GM21723 (cell line): ENCODE measurements around the gene VWC2.
"Not testable (repeated sequence)": the region's sequence is repeated elsewhere in the genome, so short reads cannot be mapped to it uniquely, and the experiment has no call there.

Experiments used
- ATAC-seq: cut with Tn5 transposase; IDR thresholded peaks from one replicate; pipeline ENCODE4 v1.9.1; 2021; ENCODE audit warnings: mild to moderate bottlenecking, moderate library complexity; ENCODE audit not compliant: unreplicated experiment

Gene VWC2

DNA sequence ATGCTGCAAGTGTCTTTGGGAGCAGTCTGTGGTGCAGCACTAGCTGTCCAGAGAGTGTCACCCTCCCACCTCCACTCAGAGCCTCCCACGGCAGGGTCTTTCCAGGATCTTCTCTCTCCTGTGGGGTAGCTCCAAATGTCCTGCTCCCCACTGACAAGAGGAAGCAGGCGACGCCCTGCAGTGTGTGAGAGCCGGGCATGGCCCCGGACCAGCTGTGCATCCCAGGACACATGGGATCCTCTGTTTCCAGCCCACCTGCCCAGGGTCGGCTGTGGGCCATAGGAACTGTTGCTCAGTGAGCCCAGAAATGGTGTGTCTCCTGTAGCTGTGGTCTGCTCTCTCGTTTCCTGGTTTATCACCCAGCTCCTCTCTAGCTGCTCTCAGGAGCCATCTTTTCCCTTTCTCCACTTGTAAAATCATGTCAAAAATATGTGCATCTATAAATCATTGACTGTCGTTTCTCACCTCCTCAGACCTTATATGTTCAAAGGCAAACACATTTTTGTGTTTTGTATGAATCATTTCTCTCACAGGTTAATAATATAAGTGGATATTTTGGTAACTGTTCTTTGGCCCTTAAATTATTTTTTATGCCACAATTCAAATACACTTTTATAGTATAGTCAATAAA lies 74.9 kb downstream of the VWC2 start:
- ATAC-seq = no peak

DNA sequence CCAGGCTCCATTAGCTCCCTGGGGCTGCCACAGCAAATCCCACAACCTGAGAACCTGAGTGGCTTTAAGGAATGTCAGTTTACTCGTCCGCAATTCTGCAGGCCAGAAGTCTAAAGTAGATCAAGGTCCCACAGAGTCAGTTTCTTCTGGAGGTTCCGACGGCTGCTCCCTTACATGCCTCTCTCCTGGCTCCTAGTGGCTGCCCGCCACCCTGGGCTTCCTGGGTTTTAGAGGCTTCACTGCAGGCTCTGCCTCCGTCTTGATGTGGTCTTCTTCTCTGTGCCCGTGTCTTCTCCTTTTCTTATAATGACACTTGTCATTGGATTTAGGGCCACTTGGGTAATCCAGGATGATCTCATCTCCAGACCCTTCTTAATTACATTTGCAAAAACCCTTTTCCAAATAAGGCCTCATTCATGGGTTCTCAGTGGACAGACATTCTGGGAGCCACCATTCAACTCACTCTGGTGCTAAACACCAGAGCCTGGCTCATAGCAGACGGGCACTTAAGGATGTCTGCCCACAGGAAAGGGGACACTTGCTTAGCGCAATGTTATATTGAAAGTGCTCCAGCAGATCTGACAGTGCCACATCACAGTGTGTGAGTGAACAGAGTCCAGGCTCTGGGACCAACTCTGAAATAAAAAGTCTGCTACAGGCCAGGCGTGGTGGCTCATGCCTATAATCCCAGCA lies 77.6 kb downstream of the VWC2 start:
- no peak for ATAC-seq

DNA sequence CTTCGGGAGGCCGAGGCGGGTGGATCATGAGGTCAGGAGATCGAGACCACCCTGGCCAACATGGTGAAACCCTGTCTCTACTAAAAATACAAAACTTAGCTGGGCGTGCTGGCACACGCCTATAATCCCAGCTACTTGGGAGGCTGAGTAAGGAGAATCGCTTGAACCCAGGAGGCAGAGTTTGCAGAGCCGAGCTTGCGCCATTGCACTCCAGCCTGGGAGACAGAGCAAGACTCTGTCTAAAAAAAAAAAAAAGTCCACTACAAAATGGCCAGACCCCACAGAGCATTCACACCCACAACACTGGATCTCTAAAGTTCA lies 78.1 kb downstream of the VWC2 start:
- ATAC-seq = not testable (repeated sequence)

DNA sequence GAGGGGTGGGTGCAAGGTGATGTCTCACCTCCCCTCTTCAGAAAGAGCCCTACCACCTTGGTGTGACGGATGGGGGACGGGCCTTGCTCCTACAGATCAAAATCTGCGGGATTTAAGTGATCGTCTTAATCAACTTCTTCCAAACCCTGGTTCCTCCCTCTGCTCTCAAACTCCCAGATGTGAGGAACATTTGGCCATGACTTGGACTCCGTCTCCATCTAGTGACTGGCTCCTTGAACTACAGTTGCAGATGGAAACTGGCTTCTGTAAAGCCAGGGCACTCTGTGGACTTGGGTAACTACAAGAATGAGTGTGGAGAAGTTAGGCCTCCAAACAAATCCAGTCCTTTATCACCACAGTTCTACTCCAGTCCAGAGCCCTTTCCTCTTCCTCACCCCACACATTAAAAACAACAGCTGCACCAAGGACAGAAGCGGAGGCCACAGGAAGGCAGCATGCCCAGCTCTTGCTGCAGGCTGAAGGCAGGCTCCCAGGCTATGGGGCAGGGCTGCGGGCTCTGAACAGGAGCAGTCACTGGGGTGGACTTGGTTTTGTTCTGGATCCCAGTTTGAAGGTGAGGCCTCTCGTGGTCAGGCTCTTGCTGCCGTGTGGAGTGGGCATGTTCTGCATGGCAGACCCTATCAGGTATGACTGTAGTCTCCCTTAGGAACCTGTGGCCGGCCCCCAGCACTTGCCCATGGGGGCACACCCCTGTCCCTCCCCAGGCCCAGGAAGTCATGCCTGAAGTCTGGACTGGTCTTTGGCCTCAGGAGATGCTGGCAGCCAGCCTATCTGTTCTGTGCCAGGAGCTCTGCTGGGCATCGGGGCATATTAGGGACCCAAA lies 79.4 kb downstream of the VWC2 start:
- peak; percentile 88 for ATAC-seq

DNA sequence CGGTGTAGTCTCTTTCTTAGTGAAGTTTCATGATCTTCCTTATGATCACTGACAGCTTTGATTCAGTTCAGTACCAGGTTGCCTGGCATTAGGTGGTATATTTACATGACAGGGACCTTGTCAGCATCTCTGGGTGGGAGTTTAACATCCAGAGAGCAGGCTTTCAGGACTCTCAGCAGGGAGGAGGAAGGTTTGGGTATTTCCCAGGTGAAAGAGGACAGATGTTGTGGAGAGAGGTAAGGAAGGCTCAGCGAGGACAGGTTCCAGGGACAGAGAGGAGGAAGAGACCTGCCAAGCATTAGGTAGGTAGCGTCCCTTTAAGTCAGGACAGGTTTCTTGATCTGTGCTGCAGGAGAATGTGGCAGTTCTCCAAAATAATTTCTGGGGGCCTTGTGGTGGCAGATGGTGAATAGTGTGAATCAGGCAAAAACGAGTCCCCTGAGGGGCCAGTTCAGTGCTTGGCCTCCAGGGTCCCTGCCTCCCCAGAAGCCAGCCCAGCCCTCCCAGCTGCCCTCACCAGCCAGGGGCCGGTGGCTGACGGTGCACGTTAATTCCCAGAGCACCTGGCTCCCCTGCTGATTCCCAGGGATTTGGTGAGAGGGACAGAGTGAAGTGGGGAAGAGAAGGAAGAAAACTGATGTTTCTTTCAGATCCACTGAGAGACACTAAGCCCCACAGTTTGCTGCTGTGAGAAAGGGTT lies 82.0 kb downstream of the VWC2 start:
- no peak for ATAC-seq

DNA sequence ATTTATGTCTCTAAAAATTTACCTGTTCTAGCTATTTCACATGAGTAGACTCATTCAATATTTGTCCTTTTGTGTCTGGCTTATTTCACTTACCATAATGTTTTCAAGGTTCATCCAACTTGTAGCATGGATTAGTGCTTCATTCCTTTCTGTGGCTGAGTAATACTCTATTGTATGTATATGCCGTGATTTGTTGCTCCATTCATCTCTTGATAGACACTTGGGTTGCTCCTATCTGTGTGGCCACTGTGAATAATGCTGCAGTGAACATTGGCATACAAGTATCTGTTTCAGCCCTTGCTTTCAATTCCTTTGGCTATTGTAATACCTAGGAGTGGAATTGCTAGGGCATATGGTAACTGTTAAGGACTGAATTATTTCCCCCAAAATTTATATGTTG lies 86.9 kb downstream of the VWC2 start:
- ATAC-seq = no peak

DNA sequence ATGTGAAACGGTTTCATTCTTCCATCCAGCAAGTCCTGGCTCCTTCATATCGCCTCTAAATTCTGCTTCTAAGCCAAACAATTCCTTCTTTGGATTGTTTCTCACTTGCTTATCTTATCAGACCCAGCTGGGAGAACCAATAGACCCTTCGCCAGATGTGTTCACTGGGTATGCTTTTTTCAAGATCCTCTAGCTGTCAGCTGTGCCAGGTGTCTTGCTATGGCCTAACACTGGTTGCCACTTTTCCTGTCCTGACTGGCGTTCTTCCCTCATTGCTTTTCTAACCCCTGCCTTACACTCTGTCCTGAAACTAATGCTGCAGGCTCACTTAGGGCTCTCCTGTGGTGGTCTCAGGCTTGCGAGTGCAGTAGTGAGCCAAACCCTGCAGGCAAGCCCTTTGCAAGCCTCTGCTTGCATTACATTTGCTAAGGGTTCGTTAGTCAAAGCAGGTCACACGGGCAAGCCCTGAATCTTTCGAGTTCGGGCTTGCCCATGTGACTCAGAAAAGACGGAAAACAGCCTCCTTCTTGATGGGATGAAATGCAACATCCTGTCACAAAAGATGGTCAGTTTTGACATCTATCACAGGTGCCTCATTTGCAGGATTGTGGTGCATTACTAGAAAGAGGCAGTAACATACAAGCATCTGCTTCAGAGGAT lies 92.8 kb downstream of the VWC2 start:
- no peak for ATAC-seq

DNA sequence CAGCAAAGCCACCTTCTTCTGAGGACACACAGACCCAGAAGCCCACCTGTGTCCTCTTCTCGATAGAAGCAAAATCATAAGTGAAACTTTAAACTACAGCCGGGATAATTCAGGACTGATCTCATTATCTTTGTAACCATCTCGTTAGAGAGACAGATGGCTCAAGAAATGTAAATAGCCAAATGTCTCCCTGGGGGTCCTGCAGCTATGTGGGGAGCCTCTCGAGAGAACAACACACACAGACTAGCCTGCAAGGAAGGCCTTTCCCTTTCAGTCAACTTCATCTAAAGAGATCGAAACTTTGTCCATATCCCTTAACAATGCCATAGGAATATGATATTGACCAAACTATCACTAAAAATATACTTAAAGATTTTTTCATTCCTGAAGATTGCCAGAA lies 93.5 kb downstream of the VWC2 start:
- no peak for ATAC-seq

DNA sequence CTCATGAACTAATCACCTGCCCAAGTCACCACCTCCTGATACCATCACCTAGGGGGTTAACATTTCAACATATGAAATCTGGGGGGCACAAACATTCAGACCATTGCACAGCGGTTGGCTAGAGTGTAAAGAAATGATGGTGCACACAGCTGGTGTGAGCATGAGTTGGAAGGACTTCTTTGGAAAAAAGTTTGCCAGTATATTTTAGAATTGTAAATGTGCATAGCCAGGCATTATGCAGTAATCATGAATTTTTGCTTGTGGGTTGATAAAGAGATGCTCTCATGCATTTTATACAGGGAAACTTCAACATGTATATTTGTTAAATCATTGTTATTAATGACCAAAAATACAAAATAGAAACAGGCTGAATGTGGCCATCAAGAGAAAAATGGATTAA lies 100.0 kb downstream of the VWC2 start:
- no peak for ATAC-seq

DNA sequence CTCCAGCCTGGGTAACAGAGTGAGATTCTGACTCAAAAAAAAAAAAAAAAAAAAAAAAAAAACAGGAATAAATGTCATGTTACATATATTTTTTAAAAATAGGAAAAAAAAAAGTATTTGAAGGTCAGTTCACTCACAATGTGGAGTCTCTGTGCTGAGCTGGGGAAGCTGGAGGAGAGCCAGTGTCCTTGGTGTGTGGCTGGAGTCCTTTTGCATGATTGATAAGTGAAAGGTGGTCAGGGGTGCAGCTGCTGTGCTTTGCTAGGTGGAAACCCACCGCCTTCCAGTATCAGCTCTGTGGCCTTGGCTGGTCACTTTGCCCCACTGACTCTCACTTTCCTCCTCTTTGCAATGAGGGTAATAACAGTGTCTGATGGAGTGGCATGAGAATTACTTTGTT lies 101.9 kb downstream of the VWC2 start:
- ATAC-seq = no peak

DNA sequence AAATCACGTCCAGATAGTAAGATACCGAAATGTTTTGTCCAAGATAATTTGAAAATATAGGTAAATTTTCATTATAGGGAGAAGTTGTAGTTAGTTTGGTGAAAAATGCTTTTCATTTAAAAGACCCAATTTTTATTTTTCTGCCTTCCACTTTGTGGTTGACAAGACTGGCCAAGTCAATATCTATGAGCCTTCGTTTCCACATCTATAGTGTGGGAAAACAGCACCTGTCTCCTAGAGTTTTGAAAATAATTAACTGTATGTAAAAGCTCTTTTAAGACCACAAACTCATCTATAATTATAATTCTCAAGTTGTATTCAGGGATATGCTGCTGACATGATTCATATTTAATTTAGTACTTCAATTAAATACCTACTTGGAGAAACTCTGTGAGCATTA lies 102.8 kb downstream of the VWC2 start:
- no peak for ATAC-seq

DNA sequence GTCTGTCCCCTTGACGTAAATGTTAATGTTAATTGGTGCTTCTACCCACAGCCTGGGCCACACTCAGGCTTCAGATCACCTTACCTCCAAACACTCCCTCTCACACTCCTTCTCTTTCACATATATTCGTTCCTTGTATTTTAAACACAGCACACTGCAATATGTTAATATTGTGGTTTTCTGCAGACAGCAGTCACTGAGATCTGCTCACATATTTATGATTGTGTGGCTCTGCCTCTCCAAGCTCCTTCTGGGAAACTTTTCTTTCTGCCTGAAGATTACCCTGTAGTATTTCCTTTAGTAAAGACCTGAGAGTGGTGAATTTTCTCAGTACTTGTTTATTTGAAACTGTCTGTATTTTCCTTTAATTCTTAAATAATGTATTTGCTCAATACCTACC lies 104.7 kb downstream of the VWC2 start:
- ATAC-seq = no peak

DNA sequence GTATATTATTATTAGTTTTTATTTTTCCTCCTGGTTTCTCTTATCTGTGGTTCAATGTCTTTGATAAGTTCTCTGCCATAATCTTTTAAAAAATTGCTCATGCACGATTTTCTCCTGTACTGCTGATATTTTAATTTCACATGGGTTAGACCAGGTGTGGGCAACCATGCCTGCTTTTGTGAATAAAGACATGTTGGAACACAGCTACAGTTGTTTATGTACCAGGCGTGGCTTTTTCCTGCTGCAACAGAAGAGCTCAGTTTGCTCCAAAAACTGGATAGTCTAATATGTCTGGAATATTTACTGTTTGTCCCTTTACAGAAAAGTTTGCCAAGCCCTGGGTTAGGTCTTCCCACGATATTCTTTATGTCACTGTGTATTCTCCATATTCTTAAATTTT lies 105.2 kb downstream of the VWC2 start:
- no peak for ATAC-seq

DNA sequence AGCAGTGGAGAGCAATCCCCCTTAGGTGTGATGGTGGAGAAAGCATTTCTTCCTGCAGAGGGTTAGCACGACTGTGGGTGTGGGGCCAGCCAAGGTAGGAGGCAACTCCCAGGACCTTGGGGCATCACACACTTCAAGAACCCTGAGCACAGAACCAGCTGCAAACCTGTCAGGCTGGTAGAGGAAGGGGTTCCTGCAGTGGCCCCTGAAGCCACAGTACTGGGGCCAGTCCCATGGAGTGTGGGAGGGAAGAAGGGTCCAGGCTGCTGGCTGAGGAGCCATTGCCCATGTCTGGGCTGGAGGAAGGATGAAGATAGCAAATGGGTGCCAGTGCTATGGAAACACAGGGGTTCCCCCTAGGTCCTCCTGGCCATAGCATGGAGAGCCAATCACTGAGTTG lies 110.5 kb downstream of the VWC2 start:
- no peak for ATAC-seq

DNA sequence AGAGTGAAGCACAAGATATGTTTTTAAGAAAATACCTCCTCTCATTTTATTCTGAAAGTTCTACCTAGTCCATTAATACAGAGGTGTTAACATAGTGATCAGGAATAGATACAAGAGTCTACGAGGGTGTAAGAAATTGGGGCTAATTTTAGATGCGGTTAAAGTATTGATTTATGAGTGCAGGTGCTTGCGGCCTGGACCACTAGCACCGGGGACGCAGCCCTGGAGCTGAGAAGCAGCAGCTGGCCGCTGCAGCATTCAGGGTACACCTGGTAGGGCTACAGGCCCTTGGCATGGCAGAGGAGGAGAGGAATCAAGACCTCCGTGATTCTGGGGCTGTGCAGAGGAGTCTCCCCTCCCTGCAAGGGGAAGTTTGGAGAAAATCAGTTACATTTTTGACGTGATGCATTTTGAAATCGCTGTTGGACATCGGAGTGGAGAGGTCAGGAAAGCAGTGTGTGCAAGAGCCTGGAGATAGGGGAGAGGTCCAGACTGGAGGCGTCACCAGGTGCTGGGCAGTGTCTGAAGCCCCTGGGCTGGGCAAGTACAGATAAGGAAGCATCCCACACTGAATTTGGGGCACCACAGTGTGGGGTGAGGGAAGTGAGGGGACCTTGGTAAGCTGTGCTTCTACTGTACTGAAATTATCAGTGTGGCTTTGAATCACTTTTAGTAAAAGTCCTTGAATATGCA lies 112.3 kb downstream of the VWC2 start:
- ATAC-seq = no peak

DNA sequence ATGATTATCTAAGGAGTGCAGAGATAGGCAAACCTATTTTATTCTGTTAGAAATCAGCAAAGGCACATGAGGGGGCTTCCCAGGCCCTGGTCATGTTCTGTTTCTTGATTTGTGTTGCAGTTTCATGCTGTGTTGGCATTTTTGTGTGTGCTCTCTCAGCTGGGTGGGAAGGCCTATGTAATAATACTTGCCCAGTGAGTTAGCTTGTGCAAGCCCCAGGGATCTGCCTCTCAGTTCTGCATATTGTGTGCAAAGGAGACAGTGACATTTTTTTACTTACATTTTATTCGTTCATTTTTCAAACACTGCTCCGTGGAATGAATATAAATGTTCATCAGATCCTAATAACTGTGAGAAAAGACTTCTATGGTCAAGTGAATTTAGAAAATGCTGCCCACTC lies 119.0 kb downstream of the VWC2 start:
- ATAC-seq = no peak

DNA sequence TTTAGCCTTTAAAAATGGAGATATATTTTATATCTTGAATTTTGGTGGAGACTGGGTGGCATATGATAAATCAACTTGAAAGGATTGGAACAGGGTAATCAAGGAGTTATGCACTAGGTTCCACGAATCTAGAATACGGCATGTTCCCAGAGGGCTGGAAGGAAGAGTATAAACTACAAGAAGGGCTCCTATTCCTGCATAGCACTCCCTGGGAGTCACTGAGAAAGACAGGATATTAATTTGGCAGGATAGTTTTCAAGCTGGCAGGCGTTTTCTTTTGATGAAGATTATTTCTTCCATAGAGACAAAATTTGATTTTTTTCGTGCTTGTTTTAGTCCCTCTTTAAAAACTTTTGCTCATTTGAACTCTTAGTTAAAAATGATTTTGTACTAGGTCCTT lies 119.7 kb downstream of the VWC2 start:
- ATAC-seq = no peak

DNA sequence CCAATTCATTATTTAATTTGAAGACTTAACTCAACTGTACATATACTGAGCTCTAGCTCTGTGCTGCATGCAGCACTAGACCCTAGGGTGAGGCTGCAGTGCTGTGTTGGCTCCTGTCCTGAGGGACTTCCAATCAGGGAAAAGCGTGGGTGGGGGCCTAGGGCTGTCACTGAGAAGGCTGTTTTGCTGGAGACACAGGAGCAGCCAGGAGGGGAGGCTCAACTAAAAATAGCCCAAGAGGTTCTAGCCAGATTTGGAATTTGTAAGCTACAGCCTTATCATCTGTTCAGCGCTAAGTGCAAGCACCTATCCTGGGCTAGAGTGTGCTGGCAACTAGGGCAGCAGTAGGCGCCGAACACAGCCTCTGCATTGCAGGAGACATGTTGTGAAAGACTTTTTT lies 121.1 kb downstream of the VWC2 start:
- ATAC-seq = no peak

DNA sequence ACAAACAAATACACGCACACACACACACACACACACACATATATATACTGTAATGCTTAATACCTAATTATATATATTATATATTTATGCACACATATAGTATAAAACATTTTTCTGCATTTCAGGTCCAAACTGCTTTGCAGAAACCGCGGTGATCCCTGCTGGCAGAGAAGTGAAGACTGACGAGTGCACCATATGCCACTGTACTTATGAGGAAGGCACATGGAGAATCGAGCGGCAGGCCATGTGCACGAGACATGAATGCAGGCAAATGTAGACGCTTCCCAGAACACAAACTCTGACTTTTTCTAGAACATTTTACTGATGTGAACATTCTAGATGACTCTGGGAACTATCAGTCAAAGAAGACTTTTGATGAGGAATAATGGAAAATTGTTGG lies 138.5 kb downstream of the VWC2 start:
- no peak for ATAC-seq

DNA sequence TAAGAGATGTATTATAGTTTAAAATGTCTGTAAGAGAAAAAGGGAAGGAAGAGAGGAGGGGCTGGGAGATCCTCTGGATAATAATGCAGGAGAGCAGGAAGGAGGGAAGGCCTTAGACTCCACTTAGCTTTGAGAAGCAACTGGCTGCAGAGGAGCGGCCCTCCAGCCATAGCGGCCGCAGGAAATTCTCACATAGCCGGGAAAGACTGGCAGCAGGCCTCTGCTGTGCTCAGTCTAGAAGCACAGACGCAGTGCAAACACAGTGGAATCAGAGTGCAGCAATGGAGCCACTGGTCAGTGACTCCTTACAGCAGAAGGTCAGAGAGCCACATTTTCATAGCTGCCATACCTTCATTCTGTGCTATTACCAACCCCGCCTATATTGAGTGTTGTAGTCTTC lies 153.3 kb downstream of the VWC2 start:
- no peak for ATAC-seq

DNA sequence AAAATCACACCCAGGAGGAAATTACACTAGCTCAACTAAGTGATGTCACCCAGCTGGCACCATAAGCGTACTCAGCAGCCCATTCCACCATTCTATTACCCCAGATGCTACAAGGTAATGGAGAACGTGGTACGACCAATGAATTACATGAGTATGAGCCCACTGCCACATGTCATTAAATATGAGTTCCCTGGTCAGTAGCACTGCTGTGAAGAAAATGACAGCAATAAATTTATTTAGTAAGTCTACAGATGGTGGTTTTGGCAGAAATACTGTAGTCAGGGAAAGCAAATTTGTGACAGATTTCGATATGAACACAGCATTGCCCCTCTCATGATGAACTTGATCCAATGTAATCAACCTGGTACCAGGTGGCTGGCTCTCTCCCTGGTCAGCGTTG lies 154.2 kb downstream of the VWC2 start:
- no peak for ATAC-seq
